Measurements from ENCODE around the gene FBXO9. TPM values are rescaled to one million over a fixed set of nuclear protein-coding genes. Genes with fewer than 3 reads are reported as not detected.

The FBXO9 gene
- total RNA-seq, 1 experiment from 2014 or later: 68.4 TPM

DNA sequence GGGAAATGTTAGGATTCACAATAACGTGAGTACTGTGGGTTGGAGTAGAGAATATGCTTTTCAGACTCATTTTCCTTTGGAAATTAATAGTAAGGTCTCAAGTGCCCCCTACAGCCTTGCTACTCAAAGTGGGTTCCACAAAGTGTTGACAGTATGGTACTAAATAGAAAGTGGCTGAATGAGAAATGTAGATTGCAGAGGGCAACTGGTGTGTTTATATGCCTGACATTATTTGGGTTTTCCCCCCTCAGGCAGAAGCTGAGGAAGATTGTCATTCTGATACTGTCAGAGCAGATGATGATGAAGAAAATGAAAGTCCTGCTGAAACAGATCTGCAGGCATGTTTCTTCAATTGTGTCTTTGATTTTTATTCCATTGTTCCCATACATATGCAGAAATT is 5.6 kb downstream of the FBXO9 start:
- no peak overlapping the region for H3K27ac Mint-ChIP-seq
- no peak overlapping the region for H3K9ac ChIP-seq (ENCODE audit: extremely low read depth, insufficient read length, low read length)
- H3K79me1 ChIP-seq (ENCODE audit: insufficient read depth, low read depth, low read length, poor library complexity, severe bottlenecking): no peaks in the 10 kb centered on the region
- peaks cover 7 to 10% of the 10 kb centered on the region in 2 experiments; a peak in 3 of 4 replicates for H3K4me1 Mint-ChIP-seq
- no peak overlapping the region for H2BK20ac ChIP-seq (ENCODE audit: low read depth, low read length, poor library complexity, severe bottlenecking)
- H3K9me3 Mint-ChIP-seq: no peaks in the 10 kb centered on the region
- no peak overlapping the region for H2BK5ac ChIP-seq (ENCODE audit: insufficient read length, low read length)
- H4K8ac ChIP-seq (replicated peaks; ENCODE audit: insufficient read length, low read depth, low read length): no peak overlapping the region
- no peak for TF ChIP-seq CTCF (conservative IDR thresholded peaks at IDR 0.05)
- no peak overlapping the region for H3K14ac ChIP-seq (ENCODE audit: insufficient read depth, low read length)
- DNase-seq: no peak
- H3K4me1 ChIP-seq (ENCODE audit: insufficient read depth, low read length): no peaks in the 10 kb centered on the region
- no peak overlapping the region for H2AFZ ChIP-seq (ENCODE audit: low read length)
- no peak overlapping the region for H2BK15ac ChIP-seq (ENCODE audit: low read depth, low read length)
- no peak overlapping the region for H4K91ac ChIP-seq (ENCODE audit: insufficient read length, low read depth, low read length)
- no peak overlapping the region for H3K23ac ChIP-seq (ENCODE audit: insufficient read length, low read depth, low read length)
- WGBS (ENCODE audit: extremely low coverage, insufficient read length, low lambda C conversion rate): no CpG with 5 or more reads among the region's 1 CpG
- H3K56ac ChIP-seq (ENCODE audit: insufficient read length, low read depth, low read length): no peak overlapping the region
- H3K4me2 ChIP-seq (ENCODE audit: insufficient read depth, insufficient read length, low read length): no peak overlapping the region
- no peaks in the 10 kb centered on the region for H4K20me1 ChIP-seq (ENCODE audit: control insufficient read depth, insufficient read depth, insufficient read length)
- no peak overlapping the region for H3K4ac ChIP-seq (ENCODE audit: low read depth, low read length)
- no peak overlapping the region for H2BK120ac ChIP-seq (ENCODE audit: low read depth, low read length, poor library complexity, severe bottlenecking)
- H3T11ph ChIP-seq (ENCODE audit: low read length): no peak overlapping the region
- H3K27ac ChIP-seq (ENCODE audit: insufficient read length, low read depth, low read length): no peak overlapping the region
- H3K79me2 ChIP-seq (ENCODE audit: insufficient read depth, low read length): no peaks in the 10 kb centered on the region; the same call in 1 of the 2 replicates
- peaks cover 5% of the 10 kb centered on the region for H3K23me2 ChIP-seq (ENCODE audit: insufficient read length, low read depth, low read length, poor library complexity, severe bottlenecking)
- H4K5ac ChIP-seq (ENCODE audit: insufficient read length, low read depth, low read length): no peak overlapping the region
- H3K27me3 Mint-ChIP-seq (ENCODE audit: low read depth): no peaks in the 10 kb centered on the region; the same call in 1 of the 2 replicates
- H3K18ac ChIP-seq (ENCODE audit: insufficient read length, low read depth, low read length): no peak overlapping the region
- H3K27me3 ChIP-seq (ENCODE audit: insufficient read depth, low read length): no peaks in the 10 kb centered on the region
- H2AK5ac ChIP-seq (ENCODE audit: insufficient read length, low read length): no peak overlapping the region
- H3K36me3 Mint-ChIP-seq (ENCODE audit: insufficient read depth in 1 of 3, low read depth in 3 of 3): peaks cover 14 to 27% (median 24%) of the 10 kb centered on the region in 3 experiments
- no peak overlapping the region for H3K4me3 Mint-ChIP-seq
- no peaks in the 10 kb centered on the region for H3K9me3 ChIP-seq (ENCODE audit: control insufficient read depth, low read depth, low read length)
- no peak overlapping the region for H2BK12ac ChIP-seq (ENCODE audit: insufficient read length, low read depth, low read length)
